DND-41 (cell line): ENCODE measurements around the gene PPEF1.

Experiments used
- ATAC-seq: fragments of 200-7000 bp; cut with Tn5 transposase; 3 replicates; pipeline ENCODE4 v1.9.1; 2021; ENCODE audit warnings: low read depth; ENCODE audit not compliant: insufficient read depth
- DNase-seq: peaks from one replicate; pipeline ENCODE4 v3.0.0-alpha.2; 2020
- H2AFZ ChIP-seq: 2 replicates; pipeline ENCODE4 v1.6.0; 2012; ENCODE audit warnings: low read depth, low read length
- H3K27ac ChIP-seq: 2 replicates; pipeline ENCODE4 v1.5.1; 2012; ENCODE audit warnings: low read length, inconsistent platforms
- H3K27me3 ChIP-seq: fragments of 200-600 bp; sonication (generic); 2 replicates; pipeline ENCODE4 v1.6.0; 2012; ENCODE audit warnings: low read length, mild to moderate bottlenecking, inconsistent platforms; ENCODE audit not compliant: insufficient read depth, poor library complexity
- H3K36me3 ChIP-seq: 2 replicates; pipeline ENCODE4 v1.5.1; 2012; ENCODE audit warnings: low read length, inconsistent platforms; ENCODE audit not compliant: insufficient read depth
- H3K4me1 ChIP-seq: 2 replicates; pipeline ENCODE4 v1.5.1; 2012; ENCODE audit warnings: mild to moderate bottlenecking, low read length; ENCODE audit not compliant: insufficient read depth
- H3K4me2 ChIP-seq: 2 replicates; pipeline ENCODE4 v1.6.0; 2012; ENCODE audit warnings: mild to moderate bottlenecking, moderate library complexity, low read length, inconsistent platforms; ENCODE audit not compliant: insufficient read depth
- H3K4me3 ChIP-seq, 2 experiments: fragments of 200-600 bp in 1 of 2; shearing (Covaris generic) in 1 of 2; 2 replicates each; pipeline ENCODE4 v1.5.1; 2012 to 2016; ENCODE audit warnings: inconsistent platforms in 2 of 2, low read length in 2 of 2, mild to moderate bottlenecking in 2 of 2, low read depth in 1 of 2, moderate library complexity in 1 of 2
- H3K79me2 ChIP-seq: 2 replicates; pipeline ENCODE4 v1.6.0; 2012; ENCODE audit warnings: low read length, inconsistent platforms; ENCODE audit not compliant: insufficient read depth
- H3K9ac ChIP-seq: 2 replicates; pipeline ENCODE4 v1.6.0; 2012; ENCODE audit warnings: low read depth, mild to moderate bottlenecking, inconsistent platforms, low read length, moderate library complexity
- H3K9me3 ChIP-seq: 2 replicates; pipeline ENCODE4 v1.5.1; 2012; ENCODE audit warnings: low read length, moderate library complexity, mild to moderate bottlenecking, inconsistent platforms; ENCODE audit not compliant: insufficient read depth, severe bottlenecking
- H4K20me1 ChIP-seq: 2 replicates; pipeline ENCODE4 v1.6.0; 2012; ENCODE audit warnings: low read length; ENCODE audit not compliant: insufficient read depth
- CTCF ChIP-seq: IDR thresholded peaks from 2 replicates; pipeline ENCODE4 v1.5.1; 2012; ENCODE audit warnings: borderline replicate concordance, low read length, moderate library complexity, mild to moderate bottlenecking; ENCODE audit not compliant: poor library complexity, severe bottlenecking; ENCODE audit errors: extremely low read depth
- EZH2 ChIP-seq: IDR thresholded peaks from 3 replicates; pipeline ENCODE4 v1.6.1; 2012; ENCODE audit warnings: borderline replicate concordance, low read depth, mild to moderate bottlenecking, moderate library complexity, low read length, inconsistent platforms; ENCODE audit not compliant: severe bottlenecking

The PPEF1 gene

GRCh38 chrX:18696653-18697052 is 10.8 kb upstream of the PPEF1 start:
- Histone ChIP-seq H3K4me3 (no peak overlapping the region), H3K27me3 (no peaks in the 10 kb centered on the region), H3K4me1 (no peaks in the 10 kb centered on the region), H3K36me3 (no peaks in the 10 kb centered on the region), H3K79me2 (no peaks in the 10 kb centered on the region), H3K4me2 (no peak overlapping the region), H2AFZ (no peak overlapping the region), H3K9ac (no peak overlapping the region), H3K27ac (no peak overlapping the region), H3K9me3 (no peaks in the 10 kb centered on the region), H4K20me1 (no peaks in the 10 kb centered on the region)
- TF ChIP-seq EZH2: no peak
- no peak for TF ChIP-seq CTCF
- ATAC-seq (no peak), DNase-seq (no peak)

- H3K27ac ChIP-seq: no peak overlapping the region
- no peaks in the 10 kb centered on the region for H3K4me1 ChIP-seq
- H3K27me3 ChIP-seq: no peaks in the 10 kb centered on the region
- H2AFZ ChIP-seq: no peak overlapping the region
- H3K4me2 ChIP-seq: no peak overlapping the region
- H3K4me3 ChIP-seq: no peak overlapping the region
- ATAC-seq (no peak), DNase-seq (no peak)
- no peaks in the 10 kb centered on the region for H3K36me3 ChIP-seq
- no peaks in the 10 kb centered on the region for H3K79me2 ChIP-seq
- no peaks in the 10 kb centered on the region for H3K9me3 ChIP-seq
- no peak overlapping the region for H3K9ac ChIP-seq
- H4K20me1 ChIP-seq: no peaks in the 10 kb centered on the region
- TF ChIP-seq CTCF (no peak), EZH2 (no peak)
Observed at GRCh38 chrX:18698737-18699650, 8.5 kb upstream of the PPEF1 start.

GRCh38 chrX:18701621-18702361 is 5.7 kb upstream of the PPEF1 start:
- Histone ChIP-seq H3K9ac (no peak overlapping the region), H3K4me3 (no peak overlapping the region), H3K79me2 (no peaks in the 10 kb centered on the region), H2AFZ (no peak overlapping the region), H3K27me3 (no peaks in the 10 kb centered on the region), H3K4me1 (no peaks in the 10 kb centered on the region), H3K27ac (no peak overlapping the region), H3K36me3 (no peaks in the 10 kb centered on the region), H3K9me3 (no peaks in the 10 kb centered on the region), H4K20me1 (no peaks in the 10 kb centered on the region), H3K4me2 (no peak overlapping the region)
- no peak for ATAC-seq
- no peak for DNase-seq
- TF ChIP-seq CTCF: no peak
- TF ChIP-seq EZH2: no peak
